Adrenal gland (tissue), 5 donors: ENCODE measurements around the gene TACC2.

ENCODE experiments used
- POLR2A ChIP-seq, 2 donors: fragments of 450-650 bp; IDR thresholded peaks; one replicate each; pipeline ENCODE4 v1.6.1; 2017; ENCODE audit warnings: antibody characterized with exemption in 2 of 2, mild to moderate bottlenecking in 2 of 2, moderate library complexity in 1 of 2
- TF ChIP-seq, protein P1 (sequence below), 6 experiments: fragments of 450-650 bp in 4 of 6; fragments of 200-600 bp in 2 of 6; sonication (generic) in 1 of 6; IDR thresholded peaks; 1 replicate in 5 of 6; 2 replicates in 1 of 6; pipeline versions ENCODE4 v1.5.1 to v1.8.0; 2016 to 2021; ENCODE audit warnings: antibody characterized with exemption in 6 of 6, mild to moderate bottlenecking in 2 of 6, moderate library complexity in 1 of 6
- donor health status: DM: no; HTN: no; CAD: no.

DNA sequence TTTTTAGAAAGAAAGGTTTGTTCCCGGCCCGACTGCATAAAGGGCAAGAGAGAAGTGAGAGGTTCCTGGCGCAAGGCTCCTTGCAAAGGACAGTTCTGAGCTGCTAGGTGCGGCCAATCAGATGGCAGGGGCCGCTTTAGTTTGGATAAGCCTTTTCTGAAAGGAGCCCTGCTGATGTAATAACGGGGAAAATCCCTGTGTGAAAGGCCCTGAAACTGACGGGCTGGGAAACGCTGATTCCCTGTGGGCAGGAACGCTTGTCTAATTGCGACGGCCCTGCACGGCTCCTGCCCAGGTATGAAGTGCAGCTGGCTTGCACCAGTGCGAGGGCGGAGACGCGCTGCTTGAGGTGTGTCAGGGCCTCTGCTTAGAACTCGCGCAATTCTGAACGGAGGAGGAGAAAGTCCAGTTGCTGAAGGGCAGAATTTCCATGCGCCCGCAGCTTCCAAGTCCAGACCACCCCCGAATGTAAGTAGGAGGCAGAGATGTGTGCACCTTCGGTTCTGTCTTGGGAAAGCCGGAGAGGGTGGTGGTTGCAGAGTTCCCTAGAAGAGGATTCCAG lies 30.5 kb downstream of the TACC2 start:
- TF ChIP-seq, protein P1, sequence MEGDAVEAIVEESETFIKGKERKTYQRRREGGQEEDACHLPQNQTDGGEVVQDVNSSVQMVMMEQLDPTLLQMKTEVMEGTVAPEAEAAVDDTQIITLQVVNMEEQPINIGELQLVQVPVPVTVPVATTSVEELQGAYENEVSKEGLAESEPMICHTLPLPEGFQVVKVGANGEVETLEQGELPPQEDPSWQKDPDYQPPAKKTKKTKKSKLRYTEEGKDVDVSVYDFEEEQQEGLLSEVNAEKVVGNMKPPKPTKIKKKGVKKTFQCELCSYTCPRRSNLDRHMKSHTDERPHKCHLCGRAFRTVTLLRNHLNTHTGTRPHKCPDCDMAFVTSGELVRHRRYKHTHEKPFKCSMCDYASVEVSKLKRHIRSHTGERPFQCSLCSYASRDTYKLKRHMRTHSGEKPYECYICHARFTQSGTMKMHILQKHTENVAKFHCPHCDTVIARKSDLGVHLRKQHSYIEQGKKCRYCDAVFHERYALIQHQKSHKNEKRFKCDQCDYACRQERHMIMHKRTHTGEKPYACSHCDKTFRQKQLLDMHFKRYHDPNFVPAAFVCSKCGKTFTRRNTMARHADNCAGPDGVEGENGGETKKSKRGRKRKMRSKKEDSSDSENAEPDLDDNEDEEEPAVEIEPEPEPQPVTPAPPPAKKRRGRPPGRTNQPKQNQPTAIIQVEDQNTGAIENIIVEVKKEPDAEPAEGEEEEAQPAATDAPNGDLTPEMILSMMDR (IDR thresholded peaks at IDR 0.05): no peak
- no peak for TF ChIP-seq POLR2A (IDR thresholded peaks at IDR 0.05)
